RWPE2 (cell line): ENCODE results near the gene B9D1.
A peak's percentile ranks its signal among the peaks of the same experiment; 100 is the strongest.

Source experiments
- ATAC-seq: fragments of 200-7000 bp; cut with Tn5 transposase; 3 replicates; pipeline ENCODE4 v1.9.1; 2021; ENCODE audit warnings: low read depth
- DNase-seq: peaks from one replicate; pipeline ENCODE4 v3.0.0-alpha.2; 2020; ENCODE audit warnings: low spot score
- H3K27ac ChIP-seq: fragments of 450-650 bp; 2 replicates; pipeline ENCODE4 v1.5.1; 2017; ENCODE audit warnings: mild to moderate bottlenecking; ENCODE audit not compliant: poor library complexity, severe bottlenecking
- H3K27me3 ChIP-seq: fragments of 250-450 bp; sonication (Bioruptor Pico); 2 replicates; pipeline ENCODE4 v1.5.1; 2021; ENCODE audit warnings: mild to moderate bottlenecking, moderate library complexity; ENCODE audit not compliant: insufficient read depth, poor library complexity, severe bottlenecking
- H3K36me3 ChIP-seq: fragments of 250-450 bp; sonication (Bioruptor Pico); 2 replicates; pipeline ENCODE4 v1.5.1; 2020; ENCODE audit warnings: low read depth, mild to moderate bottlenecking, moderate library complexity
- H3K4me1 ChIP-seq: fragments of 250-450 bp; sonication (Bioruptor Pico); 2 replicates; pipeline ENCODE4 v1.5.1; 2021; ENCODE audit warnings: mild to moderate bottlenecking, moderate library complexity; ENCODE audit not compliant: insufficient read depth, poor library complexity, severe bottlenecking
- H3K4me3 ChIP-seq: fragments of 250-450 bp; sonication (Bioruptor Pico); 2 replicates; pipeline ENCODE4 v1.5.1; 2021; ENCODE audit warnings: mild to moderate bottlenecking, moderate library complexity; ENCODE audit not compliant: severe bottlenecking
- H3K9me3 ChIP-seq: fragments of 250-450 bp; sonication (Bioruptor Pico); 2 replicates; pipeline ENCODE4 v1.5.1; 2021; ENCODE audit warnings: mild to moderate bottlenecking, moderate library complexity; ENCODE audit not compliant: severe bottlenecking
- CTCF ChIP-seq: fragments of 450-650 bp; IDR thresholded peaks from one replicate; pipeline ENCODE4 v1.5.1; 2017; ENCODE audit warnings: mild to moderate bottlenecking, moderate library complexity; ENCODE audit not compliant: poor library complexity, severe bottlenecking

B9D1 gene

GRCh38 chr17:19398301-19399181 is 36.0 kb upstream of the B9D1 start:
- DNase-seq (no peak), ATAC-seq (peak; percentile 78)
- H3K27ac ChIP-seq = peak overlapping the region; percentile 38
- H3K4me3 ChIP-seq = no peak overlapping the region
- H3K27me3 ChIP-seq = no peaks in the 10 kb centered on the region
- no peak for TF ChIP-seq CTCF
- H3K4me1 ChIP-seq = peaks cover 10% of the 10 kb centered on the region
- H3K36me3 ChIP-seq = no peaks in the 10 kb centered on the region
- H3K9me3 ChIP-seq = no peaks in the 10 kb centered on the region

GRCh38 chr17:19397556-19398041 is 35.1 kb upstream of the B9D1 start:
- Histone ChIP-seq H3K4me1 (peaks cover 10% of the 10 kb centered on the region), H3K36me3 (no peaks in the 10 kb centered on the region), H3K27ac (peak overlapping the region; percentile 38), H3K27me3 (no peaks in the 10 kb centered on the region), H3K9me3 (no peaks in the 10 kb centered on the region), H3K4me3 (no peak overlapping the region)
- no peak for TF ChIP-seq CTCF
- ATAC-seq = no peak
- DNase-seq = no peak

- Histone ChIP-seq H3K4me1 (peaks cover 9% of the 10 kb centered on the region), H3K27ac (no peak overlapping the region), H3K36me3 (no peaks in the 10 kb centered on the region), H3K27me3 (no peaks in the 10 kb centered on the region), H3K9me3 (no peaks in the 10 kb centered on the region), H3K4me3 (no peak overlapping the region)
- no peak for DNase-seq
- no peak for ATAC-seq
- no peak for TF ChIP-seq CTCF
These were observed 29.8 kb upstream of the B9D1 start for GRCh38 chr17:19392303-19392702.

GRCh38 chr17:19391432-19391831 is 28.9 kb upstream of the B9D1 start:
- Histone ChIP-seq H3K27ac (no peak overlapping the region), H3K27me3 (no peaks in the 10 kb centered on the region), H3K4me1 (peaks cover 9% of the 10 kb centered on the region), H3K4me3 (no peak overlapping the region), H3K36me3 (no peaks in the 10 kb centered on the region), H3K9me3 (no peaks in the 10 kb centered on the region)
- no peak for TF ChIP-seq CTCF
- no peak for DNase-seq
- ATAC-seq = no peak

GRCh38 chr17:19390951-19391350 is 28.4 kb upstream of the B9D1 start:
- H3K27ac ChIP-seq = no peak overlapping the region
- no peak for TF ChIP-seq CTCF
- no peaks in the 10 kb centered on the region for H3K27me3 ChIP-seq
- no peak for DNase-seq
- peaks cover under 1% of the 10 kb centered on the region; the same call in 1 of the 2 replicates for H3K36me3 ChIP-seq
- ATAC-seq = no peak
- H3K4me3 ChIP-seq = no peak overlapping the region
- H3K4me1 ChIP-seq = peaks cover 9% of the 10 kb centered on the region
- H3K9me3 ChIP-seq = no peaks in the 10 kb centered on the region
